ENCODE measurements around the gene PARVB.
"Not testable (repeated sequence)": the region's sequence is repeated elsewhere in the genome, so short reads cannot be mapped to it uniquely, and the experiment has no call there.

Gene PARVB

DNA sequence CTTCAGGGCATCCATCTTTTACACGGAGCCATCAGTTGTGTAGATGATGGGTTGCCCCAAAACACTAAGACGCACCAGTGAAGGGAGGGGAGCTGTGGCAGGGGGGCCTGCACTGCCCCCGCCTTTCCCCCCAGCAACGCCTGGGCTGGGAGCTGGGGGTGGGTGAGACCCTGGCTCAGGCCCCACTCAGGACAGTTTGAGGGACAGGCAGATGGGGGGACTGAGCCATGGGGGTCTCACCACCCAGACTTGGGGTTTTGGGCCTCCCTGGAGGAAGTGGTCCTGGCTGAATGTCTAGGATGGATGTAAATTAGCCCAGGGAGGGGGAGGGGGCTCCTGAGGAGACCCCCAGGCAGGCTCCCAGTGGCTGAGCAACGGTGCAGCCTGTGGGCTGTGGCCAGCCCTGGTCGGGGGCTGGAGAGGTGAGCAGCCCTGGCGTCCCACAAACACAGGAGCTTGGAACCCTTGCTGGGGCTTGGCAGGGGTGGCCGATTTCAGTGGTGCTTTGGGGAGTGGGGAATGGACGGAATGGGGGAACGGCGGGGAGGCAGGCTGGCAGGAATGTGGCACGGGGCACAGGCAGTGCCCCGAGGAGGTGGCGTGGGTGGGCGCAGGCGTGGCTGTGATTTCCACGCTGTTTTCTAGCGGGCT lies 6.1 kb downstream of the PARVB start:
- DNase-seq = no peak

DNA sequence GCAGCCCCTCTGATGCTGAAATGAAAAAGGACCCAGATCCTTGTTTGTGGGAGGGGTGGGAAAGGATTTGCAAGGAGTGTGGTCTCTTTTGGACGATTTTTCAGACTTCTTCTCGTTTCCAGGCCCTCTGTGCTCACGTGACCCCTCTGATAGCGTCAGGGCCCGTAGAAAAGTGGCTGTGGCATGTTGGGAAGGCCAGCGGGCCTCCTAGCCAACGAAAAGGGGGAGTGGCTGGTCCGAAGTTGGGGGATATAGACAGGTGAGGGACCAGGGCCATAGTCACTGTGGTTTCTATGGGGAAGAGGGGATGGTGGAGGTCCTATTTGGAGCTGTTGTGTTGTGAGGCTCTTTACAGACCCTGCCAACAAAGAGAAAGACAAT lies 6.6 kb downstream of the PARVB start:
- no peak for DNase-seq

DNA sequence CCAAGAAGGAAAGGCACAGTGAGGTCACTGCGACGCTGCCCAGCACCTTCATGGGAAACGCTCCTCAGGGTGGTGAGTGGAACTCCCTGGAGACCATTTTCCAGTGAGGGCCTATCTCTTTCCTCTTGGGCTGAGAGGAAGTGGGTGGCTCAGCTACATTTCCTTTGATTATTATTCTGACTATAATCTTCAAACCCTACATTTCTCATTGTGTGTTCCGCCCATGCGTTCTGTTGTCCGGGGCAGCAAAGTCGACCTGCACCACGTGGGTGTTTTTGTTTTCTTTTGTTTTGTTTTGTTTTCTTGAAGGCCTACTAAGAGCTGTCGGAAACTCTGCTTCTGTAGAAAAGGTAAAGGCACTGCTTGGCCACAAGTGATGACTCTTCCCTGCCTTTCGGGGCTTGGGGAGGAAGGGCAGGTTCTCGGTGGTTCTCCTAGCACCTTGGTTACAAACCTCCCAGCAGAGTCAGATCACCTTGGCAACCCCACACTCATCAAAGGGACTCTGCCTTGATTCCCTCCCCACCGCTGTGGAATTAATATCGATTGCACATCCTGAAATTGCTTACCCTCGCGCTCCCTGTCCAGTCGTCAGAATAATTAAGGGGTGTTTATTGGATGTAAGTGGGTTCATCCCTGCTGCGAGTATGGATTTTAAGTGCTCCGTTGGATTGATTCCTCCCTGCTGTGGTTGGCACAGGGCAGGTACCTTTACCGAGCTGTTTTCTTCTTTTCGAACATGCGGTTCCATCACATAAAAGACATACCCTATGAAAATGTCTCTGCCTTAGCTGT lies 7.3 kb downstream of the PARVB start:
- DNase-seq = peak in 1 of 2 donors; percentile 14

DNA sequence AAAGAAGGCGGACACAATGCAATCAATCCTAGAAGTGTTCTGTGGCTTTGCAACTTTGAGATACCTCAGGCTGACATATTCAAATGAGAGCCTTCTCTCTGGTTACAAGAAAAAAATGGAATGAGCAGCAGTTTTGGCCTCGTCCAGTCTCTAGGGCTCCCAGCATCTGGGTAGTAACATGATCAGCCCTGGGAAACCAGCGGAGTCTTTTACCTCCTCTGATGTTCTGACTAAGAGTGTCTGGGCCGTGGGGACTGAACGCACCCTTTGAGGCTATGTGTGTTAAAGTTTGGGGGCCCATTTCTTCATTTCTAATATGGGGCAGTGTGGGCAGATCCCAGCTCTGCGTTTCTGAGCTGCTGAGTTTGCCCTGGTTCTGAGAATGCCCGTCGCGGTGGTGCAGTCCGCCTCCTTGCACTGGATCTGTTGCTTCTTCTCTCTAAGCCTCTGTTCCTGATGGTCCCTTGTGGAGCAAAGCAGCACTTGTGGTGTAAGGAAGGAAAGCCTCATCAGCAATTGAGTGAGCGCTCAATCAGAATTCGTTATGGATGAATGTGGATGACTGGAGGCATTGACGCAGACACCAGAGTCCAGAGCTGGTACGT lies 8.1 kb downstream of the PARVB start:
- DNase-seq = no peak

DNA sequence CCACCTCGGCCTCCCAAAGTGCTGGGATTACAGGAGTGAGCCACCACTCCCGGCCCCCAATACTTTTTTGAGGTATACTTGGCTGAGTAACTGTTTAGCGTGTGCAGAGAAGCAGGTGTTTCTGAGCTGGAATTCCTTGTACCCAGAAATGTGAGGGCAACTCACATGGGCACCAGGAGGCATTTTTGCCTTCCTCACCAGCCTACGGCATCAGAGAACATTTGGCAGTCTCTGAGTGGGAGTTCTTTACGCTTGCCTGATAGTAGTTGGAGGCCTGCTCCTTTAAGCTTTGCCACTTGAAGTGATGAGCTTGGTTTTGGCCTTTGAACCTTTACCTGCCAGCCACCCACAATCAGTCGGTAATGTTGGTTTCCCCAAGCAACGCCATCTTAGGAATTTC lies 9.2 kb downstream of the PARVB start:
- no peak for DNase-seq

GRCh38 chr22:44033694-44034093 lies 9.6 kb downstream of the PARVB start:
- DNase-seq = no peak

DNA sequence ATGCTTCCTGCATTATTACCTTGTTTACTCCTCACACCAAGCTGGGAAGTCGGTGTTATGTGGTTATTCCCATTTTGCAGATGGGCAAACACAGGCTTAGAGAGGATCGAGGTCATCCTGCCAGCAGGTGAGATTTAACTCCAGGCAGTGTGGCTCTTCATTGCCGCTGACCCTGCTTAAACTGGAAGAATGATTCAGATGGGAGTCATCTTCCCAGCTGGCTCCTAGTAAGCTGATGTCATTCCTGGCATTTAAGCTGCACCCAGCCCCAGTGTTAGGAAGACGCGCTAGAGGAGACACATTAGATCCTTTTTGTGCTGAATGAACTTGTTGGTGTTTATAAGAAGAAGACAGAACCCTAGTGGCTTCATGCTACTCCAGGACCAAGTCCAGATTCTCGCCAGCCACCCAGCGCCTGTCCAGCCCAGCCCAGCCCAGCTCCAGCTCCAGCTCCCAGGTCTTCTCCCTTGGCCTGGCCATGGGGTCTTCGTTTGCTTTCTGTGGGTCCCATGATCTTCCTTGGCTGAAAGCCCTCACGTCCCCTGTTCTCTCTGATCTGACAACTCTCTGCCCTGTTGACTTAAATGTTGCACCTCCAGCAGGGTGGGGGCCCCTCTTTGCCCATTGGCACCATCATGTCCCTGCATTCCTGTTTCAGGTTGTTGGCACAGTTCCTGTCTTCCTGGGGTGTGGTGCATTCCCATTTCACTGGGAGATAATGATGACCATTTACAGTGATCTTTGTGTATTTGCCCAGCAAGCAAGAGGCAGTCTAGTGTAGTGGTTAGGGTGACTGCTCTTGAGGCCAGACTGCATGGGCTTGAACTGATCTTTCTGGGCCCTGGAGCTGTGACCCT lies 13.6 kb downstream of the PARVB start:
- peak in 1 of 2 donors; percentile 6 for DNase-seq

DNA sequence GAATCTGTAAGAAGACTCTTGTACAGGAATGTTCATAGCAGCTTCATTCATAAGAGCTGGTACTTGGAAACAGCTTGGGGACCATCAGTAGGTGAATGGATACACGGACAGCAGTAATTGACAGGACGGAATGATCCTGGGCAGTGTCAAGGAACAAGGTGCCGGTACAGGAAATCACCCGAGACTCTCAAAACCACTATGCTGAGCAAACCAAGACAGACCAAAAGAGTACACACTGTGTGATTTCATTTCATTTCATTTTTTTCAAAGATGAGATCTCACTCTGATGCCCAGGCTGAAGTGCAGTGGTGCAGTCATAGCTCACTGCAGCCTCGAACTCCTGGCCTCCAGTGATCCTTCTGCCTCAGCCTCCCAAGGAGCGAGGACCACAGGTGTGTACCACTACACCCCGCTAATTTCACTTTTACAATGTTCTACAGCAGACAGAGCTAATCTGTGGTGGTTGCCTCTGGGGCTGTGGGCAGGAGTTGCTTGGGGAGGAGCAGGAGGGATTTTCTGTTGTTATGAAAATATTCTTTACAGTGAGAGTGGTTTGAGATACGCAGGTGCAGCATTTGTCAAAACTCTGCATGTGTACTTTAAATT lies 15.6 kb downstream of the PARVB start:
- DNase-seq = no peak

DNA sequence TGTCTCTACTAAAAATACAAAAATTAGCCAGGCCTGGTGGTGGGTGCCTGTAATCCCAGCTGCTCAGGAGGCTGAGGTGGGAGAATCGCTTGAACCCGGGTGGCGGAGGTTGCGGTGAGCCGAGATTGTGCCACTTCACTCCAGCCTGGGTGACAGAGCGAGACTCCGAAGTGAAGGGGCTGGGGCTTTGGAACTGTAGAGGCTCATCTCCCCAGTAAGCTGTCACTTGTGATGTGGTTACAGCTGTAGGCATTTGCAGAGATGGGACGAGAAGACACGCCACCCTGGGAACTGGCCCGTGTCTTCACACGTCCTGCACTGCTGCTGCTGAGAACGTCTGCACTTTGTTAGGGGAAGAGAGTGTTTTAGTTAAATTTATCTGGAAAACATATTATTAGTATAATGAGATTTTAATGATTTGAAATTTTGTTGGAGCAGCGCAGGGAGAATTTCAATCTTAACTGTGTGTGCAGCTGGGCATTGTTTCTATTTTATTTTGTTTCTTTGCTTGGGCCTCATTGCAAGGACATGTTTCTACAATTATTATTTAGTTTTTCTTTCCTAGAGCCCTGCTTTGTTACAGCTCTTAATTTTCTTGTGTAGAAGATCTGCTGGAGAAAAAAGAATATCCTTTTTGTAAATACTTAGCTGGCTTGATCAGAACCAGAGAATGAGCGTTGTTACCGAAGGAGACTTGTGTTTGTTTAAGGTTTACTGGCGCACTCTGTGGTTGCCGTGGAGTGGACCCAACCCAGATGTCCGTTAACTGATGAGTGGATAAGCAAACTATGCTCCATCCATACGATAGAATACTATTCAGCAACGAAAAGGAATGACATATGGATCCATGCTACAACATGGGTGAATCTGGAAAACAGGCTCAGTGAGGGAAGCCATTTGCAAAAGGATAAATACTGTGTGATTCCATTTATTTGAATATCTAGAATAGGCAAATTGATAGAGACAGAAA lies 18.4 kb downstream of the PARVB start:
- DNase-seq = no peak

DNA sequence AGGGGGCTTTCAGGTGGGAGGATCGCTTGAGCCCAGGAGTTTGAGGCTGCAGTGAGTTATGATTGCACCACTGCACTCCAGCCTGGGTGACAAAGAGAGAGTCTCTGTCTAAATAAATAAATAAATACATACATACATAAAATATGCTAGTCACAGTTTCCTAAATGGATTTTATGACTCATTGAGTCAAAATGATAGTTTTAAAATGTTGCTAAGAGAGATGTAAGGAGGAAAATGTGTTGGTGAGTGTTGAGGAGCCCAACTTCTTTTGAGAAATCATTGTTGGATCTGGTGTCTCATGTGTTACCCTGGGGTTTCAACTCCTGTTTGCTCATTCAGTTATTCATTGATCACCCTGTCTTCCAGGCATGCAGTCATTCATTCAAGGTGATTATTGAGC lies 21.0 kb downstream of the PARVB start:
- no peak for DNase-seq

GRCh38 chr22:44046485-44047141 lies 22.5 kb downstream of the PARVB start:
- DNase-seq = no peak

DNA sequence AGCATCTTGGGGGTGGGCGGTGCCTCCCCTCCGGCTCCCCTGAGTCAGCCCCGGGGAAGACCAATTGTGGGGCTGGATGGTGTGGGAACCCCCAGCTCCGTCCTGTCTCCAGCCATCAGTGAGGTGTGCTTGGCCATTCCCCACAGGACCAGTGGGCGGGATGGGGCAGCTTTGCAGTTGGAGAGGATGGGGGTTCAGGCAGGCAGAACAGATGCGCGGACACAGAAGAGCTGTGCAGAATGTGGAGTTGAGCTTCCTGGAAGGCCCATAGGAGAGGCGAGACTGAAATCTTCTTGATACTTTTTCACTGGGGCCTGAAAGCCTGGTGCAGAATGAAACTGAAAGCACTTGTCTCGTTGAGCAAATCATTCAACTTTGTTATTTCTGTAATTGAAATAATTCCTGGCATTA lies 23.8 kb downstream of the PARVB start:
- DNase-seq = no peak

DNA sequence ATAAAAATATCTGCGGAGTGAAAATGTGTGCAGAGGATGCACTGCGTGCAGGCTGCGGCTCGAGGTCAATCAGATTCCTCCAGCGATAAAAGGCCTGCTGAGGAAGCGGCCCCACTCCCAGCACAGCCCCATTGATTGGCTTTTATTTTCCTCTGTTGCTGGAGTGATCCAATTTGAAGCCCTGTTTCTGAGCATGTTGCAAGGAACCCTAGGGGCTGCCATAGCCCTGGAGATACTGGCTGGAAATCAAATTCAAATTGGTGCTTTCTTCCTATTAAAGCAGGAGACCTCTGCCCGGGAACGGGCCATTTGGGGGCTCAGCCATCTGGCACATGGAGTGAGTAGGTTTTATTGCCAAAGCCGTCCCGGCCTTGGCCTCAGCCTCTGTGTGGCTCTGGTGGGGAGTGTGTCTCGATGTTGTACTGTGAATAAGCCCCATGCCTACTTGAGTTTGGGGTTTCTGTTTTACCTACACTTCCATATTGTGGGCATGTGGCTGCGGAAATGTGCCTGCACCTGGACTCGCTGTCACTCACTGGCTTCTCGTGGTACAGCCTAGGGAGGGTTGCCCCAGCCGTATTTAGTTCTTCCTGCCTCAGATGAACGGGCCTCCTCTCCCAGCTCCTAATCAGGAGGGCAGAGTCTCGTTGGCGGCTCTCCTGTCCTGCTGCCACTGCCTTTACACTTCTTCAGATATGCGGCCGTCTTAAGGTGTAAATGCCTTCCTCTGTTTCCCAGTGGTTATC lies 25.6 kb downstream of the PARVB start:
- DNase-seq = no peak

- DNase-seq = no peak
Observed at GRCh38 chr22:44050766-44051355, 26.8 kb downstream of the PARVB start.

DNA sequence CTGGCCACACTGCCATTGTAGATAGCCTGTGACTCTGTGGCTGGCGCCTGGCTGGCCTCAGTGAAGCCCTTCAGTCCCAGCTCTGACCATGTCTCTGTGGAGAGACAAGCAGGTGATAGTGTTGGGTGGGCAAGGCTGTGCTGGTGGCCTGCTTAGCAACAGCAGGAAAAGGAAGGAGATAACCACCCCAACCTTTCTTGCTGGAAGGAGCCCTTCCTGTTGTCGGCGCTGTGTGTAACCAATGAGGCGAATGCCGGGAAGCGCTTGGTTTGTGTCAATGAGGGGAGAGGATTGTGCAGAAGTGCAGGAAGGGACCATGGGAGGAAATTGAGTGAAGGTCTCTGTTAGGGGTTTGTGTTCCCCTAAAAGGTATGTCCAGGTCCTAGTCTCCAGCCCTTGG lies 27.3 kb downstream of the PARVB start:
- DNase-seq = no peak

GRCh38 chr22:44051961-44052360 lies 27.9 kb downstream of the PARVB start:
- no peak for DNase-seq

DNA sequence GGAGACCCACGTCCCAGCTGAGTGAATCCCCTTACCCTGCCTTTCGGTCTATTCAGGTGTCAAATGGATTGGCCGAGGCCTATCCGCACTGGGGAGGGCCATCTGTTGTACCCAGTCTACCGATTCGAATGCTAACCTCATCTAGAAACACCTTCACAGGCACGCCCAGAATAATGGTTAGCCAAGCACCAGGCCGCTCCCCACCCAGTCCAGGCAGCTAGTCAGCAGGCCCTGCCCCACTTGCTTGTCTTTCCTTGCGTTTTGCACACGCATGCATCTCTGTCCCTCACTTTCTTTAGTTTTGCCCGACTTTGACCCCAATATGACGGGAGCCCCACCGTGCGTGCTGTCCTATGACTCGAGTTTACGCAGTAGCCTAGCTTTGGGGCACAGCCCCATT lies 31.7 kb downstream of the PARVB start:
- no peak for DNase-seq

GRCh38 chr22:44056649-44057048 lies 32.5 kb downstream of the PARVB start:
- not testable (repeated sequence) for DNase-seq

- DNase-seq = no peak
Observed at GRCh38 chr22:44057401-44057987, 33.4 kb downstream of the PARVB start.
